ENCODE data around the gene GSAP. TPM values are rescaled to one million over a fixed set of nuclear protein-coding genes. Genes with fewer than 3 reads are reported as not detected.

GSAP gene
- total RNA-seq, 1 experiment from 2014 or later, result 2.0 TPM

DNA sequence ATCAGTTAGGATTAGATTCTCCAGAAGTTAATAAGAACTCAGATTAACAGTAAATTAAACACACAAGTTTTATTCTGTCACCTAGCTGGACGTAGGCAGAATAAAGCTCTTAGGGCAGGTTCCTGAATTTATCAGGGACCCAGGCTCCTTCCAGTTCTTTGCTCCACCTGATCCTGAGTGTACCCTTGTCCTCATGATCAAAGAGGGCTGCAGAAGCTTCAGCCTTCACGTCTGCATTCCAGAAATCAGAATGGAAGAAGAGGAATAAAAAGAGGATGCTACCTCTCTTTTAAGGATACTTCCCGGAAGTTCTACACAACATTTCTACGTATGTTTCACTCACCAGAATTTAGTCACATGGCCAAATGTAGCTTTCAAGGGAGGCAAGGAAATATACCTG, 1.7 kb upstream of the GSAP start (continued):
- no peak for TF ChIP-seq MXD4 (CRISPR knock-in tag; IDR thresholded peaks at IDR 0.05; ENCODE audit: borderline replicate concordance)

DNA sequence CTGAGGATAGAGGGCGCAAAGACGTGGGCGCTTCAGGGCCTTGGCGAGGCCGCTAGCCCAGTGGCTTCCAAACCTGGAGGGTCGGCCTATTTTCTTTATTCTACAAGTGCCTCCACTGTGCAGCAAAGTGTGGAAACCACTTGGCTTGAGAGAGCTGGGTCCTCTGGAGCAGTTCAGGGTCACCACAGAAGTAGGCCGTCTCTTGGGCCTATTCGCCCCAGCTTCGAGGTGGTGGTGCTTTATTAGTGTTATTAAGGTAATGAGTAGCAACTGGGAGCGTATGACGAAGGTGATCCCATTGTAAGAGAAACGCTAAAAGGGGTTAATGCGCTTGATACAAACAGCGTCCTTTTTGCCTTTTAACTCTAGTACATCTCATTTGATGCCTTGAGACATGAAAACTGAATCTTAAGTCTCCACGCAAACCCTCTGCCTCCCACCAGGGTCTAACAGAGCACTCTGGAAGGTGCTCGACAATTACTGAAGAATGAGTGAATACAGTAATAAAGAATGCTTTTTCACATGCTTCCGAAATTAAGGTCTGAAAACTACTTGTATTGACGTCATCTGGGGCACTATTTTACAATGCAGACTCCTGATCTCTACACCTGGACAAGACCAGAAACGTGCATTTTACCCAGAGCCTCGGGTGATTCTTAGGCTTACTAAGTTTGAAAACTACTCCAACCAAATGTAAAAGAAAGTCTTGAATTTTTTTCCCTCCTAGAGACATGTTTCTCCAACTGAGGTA, 647 bp upstream of the GSAP start:
- H3K4me3 Mint-ChIP-seq, result peak overlapping the region; percentile 60
- DNase-seq (ENCODE audit: low spot score) (no peak), ATAC-seq (peak; percentile 35)
- no peaks in the 10 kb centered on the region for H3K9me3 Mint-ChIP-seq
- H3K4me1 Mint-ChIP-seq, result peaks cover 45% of the 10 kb centered on the region
- no peak for TF ChIP-seq GABPB1 (CRISPR knock-in tag; IDR thresholded peaks at IDR 0.05)
- TF ChIP-seq, protein P1, sequence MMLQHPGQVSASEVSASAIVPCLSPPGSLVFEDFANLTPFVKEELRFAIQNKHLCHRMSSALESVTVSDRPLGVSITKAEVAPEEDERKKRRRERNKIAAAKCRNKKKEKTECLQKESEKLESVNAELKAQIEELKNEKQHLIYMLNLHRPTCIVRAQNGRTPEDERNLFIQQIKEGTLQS (CRISPR knock-in tag; conservative IDR thresholded peaks at IDR 0.05), result no peak
- TF ChIP-seq, protein P2, sequence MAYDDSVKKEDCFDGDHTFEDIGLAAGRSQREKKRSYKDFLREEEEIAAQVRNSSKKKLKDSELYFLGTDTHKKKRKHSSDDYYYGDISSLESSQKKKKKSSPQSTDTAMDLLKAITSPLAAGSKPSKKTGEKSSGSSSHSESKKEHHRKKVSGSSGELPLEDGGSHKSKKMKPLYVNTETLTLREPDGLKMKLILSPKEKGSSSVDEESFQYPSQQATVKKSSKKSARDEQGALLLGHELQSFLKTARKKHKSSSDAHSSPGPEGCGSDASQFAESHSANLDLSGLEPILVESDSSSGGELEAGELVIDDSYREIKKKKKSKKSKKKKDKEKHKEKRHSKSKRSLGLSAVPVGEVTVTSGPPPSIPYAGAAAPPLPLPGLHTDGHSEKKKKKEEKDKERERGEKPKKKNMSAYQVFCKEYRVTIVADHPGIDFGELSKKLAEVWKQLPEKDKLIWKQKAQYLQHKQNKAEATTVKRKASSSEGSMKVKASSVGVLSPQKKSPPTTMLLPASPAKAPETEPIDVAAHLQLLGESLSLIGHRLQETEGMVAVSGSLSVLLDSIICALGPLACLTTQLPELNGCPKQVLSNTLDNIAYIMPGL (CRISPR knock-in tag; IDR thresholded peaks at IDR 0.05), result no peak
- TF ChIP-seq NR2C2 (CRISPR knock-in tag; IDR thresholded peaks at IDR 0.05), result no peak
- TF ChIP-seq IRF2 (CRISPR knock-in tag; IDR thresholded peaks at IDR 0.05; ENCODE audit: borderline replicate concordance, low read depth), result no peak
- TF ChIP-seq, protein P3, sequence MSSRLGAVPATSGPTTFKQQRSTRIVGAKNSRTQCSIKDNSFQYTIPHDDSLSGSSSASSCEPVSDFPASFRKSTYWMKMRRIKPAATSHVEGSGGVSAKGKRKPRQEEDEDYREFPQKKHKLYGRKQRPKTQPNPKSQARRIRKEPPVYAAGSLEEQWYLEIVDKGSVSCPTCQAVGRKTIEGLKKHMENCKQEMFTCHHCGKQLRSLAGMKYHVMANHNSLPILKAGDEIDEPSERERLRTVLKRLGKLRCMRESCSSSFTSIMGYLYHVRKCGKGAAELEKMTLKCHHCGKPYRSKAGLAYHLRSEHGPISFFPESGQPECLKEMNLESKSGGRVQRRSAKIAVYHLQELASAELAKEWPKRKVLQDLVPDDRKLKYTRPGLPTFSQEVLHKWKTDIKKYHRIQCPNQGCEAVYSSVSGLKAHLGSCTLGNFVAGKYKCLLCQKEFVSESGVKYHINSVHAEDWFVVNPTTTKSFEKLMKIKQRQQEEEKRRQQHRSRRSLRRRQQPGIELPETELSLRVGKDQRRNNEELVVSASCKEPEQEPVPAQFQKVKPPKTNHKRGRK (CRISPR knock-in tag; IDR thresholded peaks at IDR 0.05; ENCODE audit: borderline replicate concordance), result no peak
- TF ChIP-seq ZNF423 (CRISPR knock-in tag; IDR thresholded peaks at IDR 0.05), result no peak
- TF ChIP-seq, protein P4, sequence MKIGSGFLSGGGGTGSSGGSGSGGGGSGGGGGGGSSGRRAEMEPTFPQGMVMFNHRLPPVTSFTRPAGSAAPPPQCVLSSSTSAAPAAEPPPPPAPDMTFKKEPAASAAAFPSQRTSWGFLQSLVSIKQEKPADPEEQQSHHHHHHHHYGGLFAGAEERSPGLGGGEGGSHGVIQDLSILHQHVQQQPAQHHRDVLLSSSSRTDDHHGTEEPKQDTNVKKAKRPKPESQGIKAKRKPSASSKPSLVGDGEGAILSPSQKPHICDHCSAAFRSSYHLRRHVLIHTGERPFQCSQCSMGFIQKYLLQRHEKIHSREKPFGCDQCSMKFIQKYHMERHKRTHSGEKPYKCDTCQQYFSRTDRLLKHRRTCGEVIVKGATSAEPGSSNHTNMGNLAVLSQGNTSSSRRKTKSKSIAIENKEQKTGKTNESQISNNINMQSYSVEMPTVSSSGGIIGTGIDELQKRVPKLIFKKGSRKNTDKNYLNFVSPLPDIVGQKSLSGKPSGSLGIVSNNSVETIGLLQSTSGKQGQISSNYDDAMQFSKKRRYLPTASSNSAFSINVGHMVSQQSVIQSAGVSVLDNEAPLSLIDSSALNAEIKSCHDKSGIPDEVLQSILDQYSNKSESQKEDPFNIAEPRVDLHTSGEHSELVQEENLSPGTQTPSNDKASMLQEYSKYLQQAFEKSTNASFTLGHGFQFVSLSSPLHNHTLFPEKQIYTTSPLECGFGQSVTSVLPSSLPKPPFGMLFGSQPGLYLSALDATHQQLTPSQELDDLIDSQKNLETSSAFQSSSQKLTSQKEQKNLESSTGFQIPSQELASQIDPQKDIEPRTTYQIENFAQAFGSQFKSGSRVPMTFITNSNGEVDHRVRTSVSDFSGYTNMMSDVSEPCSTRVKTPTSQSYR (CRISPR knock-in tag; IDR thresholded peaks at IDR 0.05), result no peak
- no peak for TF ChIP-seq TP53 (CRISPR knock-in tag; IDR thresholded peaks at IDR 0.05)
- 0 out of 2 replicates have a peak, but pooled peaks have one; percentile 6 for TF ChIP-seq ATF1 (CRISPR knock-in tag; IDR thresholded peaks at IDR 0.05)
- TF ChIP-seq NR3C1 (CRISPR knock-in tag; conservative IDR thresholded peaks at IDR 0.05; ENCODE audit: low read depth), result no peak
- TF ChIP-seq ZNF219 (CRISPR knock-in tag; IDR thresholded peaks at IDR 0.05; ENCODE audit: borderline replicate concordance), result no peak
- TF ChIP-seq, protein P5, sequence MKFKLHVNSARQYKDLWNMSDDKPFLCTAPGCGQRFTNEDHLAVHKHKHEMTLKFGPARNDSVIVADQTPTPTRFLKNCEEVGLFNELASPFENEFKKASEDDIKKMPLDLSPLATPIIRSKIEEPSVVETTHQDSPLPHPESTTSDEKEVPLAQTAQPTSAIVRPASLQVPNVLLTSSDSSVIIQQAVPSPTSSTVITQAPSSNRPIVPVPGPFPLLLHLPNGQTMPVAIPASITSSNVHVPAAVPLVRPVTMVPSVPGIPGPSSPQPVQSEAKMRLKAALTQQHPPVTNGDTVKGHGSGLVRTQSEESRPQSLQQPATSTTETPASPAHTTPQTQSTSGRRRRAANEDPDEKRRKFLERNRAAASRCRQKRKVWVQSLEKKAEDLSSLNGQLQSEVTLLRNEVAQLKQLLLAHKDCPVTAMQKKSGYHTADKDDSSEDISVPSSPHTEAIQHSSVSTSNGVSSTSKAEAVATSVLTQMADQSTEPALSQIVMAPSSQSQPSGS (CRISPR knock-in tag; IDR thresholded peaks at IDR 0.05; ENCODE audit: borderline replicate concordance, low read depth), result no peak
- 0 out of 2 replicates have a peak, but pooled peaks have one; percentile 17 for TF ChIP-seq ETV6 (CRISPR knock-in tag; IDR thresholded peaks at IDR 0.05)
- TF ChIP-seq FOXP1 (CRISPR knock-in tag; IDR thresholded peaks at IDR 0.05; ENCODE audit: borderline replicate concordance), result no peak
- ChIA-PET CTCF (interaction anchor here (0.6 to 1.2 kb wide), 3 partner anchors 13 to 170 kb away, joined by 3 to 8 read pairs (median 5); no protein-coding TSS in a partner anchor), POLR2A (no interaction called here)
- H3K27me3 Mint-ChIP-seq (ENCODE audit: low read depth), result peaks cover 38% of the 10 kb centered on the region
- no peaks in the 10 kb centered on the region for H3K36me3 Mint-ChIP-seq
- no peak overlapping the region for H3K27ac Mint-ChIP-seq
